GM12892 (cell line): ENCODE measurements around the gene PRRC2B.

Experiments
- POLR2A ChIP-seq: IDR thresholded peaks from 2 replicates; pipeline ENCODE4 v1.6.1; 2011; ENCODE audit warnings: low read depth, low read length, control low read depth
- POLR2AphosphoS5 ChIP-seq: IDR thresholded peaks from 2 replicates; pipeline ENCODE4 v1.6.1; 2011; ENCODE audit warnings: low read depth, low read length, control low read depth

GRCh38 chr9:131495785-131496184, 101.9 kb downstream of the PRRC2B start:
- TF ChIP-seq POLR2A (no peak), POLR2AphosphoS5 (no peak)
